ENCODE results near the gene TC2N. TPM values are rescaled to one million over a fixed set of nuclear protein-coding genes. Genes with fewer than 3 reads are reported as not detected.
A peak's percentile ranks its signal among the peaks of the same experiment; 100 is the strongest.

The TC2N gene
- polyA plus RNA-seq, 3 donors = 0.24 to 0.55 TPM; not detected in 1

DNA sequence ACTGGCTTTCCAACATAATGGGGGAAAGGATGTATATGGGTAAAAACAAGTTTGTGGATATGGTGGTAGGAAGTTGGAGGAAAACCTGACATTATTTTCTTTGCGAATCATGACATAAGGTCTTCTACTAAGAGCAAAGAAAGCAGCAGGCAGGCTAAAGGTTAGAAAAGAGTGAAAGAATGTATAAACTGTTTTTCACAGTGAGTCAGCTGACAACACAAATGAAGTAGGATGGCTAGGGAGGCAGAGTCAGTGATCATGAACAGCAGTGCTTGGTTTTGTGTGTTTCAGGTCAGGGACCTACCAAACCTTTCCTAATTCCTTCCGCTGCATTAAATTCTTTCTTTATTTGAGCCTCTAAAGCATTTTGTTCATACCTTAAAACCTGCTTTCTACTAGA lies 89.1 kb downstream of the TC2N start:
- Mint-ChIP-seq H3K27me3 (ENCODE audit: low read depth in 3 of 3) (peaks cover 0 to 3% (median 3%) of the 10 kb centered on the region in 3 donors), H3K36me3 (no peaks in the 10 kb centered on the region), H3K9me3 (peaks cover 0 to 2% (median 0%) of the 10 kb centered on the region in 7 donors), H3K4me1 (peaks cover 8% of the 10 kb centered on the region), H3K4me3 (no peak overlapping the region), H3K27ac (no peak overlapping the region)
- Histone ChIP-seq H3K36me3 (replicated peaks in 1 of 2; ENCODE audit: control insufficient read depth in 1 of 2, insufficient read depth in 2 of 2, low read length in 2 of 2) (no peaks in the 10 kb centered on the region), H3K9me3 (replicated peaks in 1 of 2; ENCODE audit: control insufficient read depth in 1 of 2, insufficient read depth in 1 of 2, low read length in 2 of 2) (no peaks in the 10 kb centered on the region), H3K79me2 (ENCODE audit: insufficient read depth, low read length) (no peaks in the 10 kb centered on the region), H3K4me3 (replicated peaks in 1 of 3; ENCODE audit: low read depth in 2 of 3, low read length in 3 of 3) (no peak overlapping the region), H3K27ac (ENCODE audit: low read depth in 1 of 2, low read length in 2 of 2) (no peak overlapping the region), H3K4me1 (ENCODE audit: control insufficient read depth in 1 of 2, insufficient read depth in 2 of 2, low read length in 2 of 2) (no peaks in the 10 kb centered on the region), H2AFZ (ENCODE audit: insufficient read depth, low read depth, low read length, poor library complexity, severe bottlenecking) (no peak overlapping the region), H3K9ac (ENCODE audit: insufficient read depth, low read length, poor library complexity, severe bottlenecking) (no peak overlapping the region), H3K4me2 (replicated peaks; ENCODE audit: extremely low read depth, low read length, poor library complexity, severe bottlenecking) (no peak overlapping the region), H4K20me1 (ENCODE audit: insufficient read depth, low read length) (no peaks in the 10 kb centered on the region), H3K27me3 (ENCODE audit: control insufficient read depth in 2 of 2, insufficient read depth in 2 of 2, low read length in 2 of 2) (no peaks in the 10 kb centered on the region)
- no peak for DNase-seq
- 100% methylated on average over 1 of the region's 2 CpGs for WGBS (ENCODE audit: insufficient coverage)
- intact Hi-C loops (cut with micrococcal nuclease) = no loop called here
- TF ChIP-seq, protein P1, sequence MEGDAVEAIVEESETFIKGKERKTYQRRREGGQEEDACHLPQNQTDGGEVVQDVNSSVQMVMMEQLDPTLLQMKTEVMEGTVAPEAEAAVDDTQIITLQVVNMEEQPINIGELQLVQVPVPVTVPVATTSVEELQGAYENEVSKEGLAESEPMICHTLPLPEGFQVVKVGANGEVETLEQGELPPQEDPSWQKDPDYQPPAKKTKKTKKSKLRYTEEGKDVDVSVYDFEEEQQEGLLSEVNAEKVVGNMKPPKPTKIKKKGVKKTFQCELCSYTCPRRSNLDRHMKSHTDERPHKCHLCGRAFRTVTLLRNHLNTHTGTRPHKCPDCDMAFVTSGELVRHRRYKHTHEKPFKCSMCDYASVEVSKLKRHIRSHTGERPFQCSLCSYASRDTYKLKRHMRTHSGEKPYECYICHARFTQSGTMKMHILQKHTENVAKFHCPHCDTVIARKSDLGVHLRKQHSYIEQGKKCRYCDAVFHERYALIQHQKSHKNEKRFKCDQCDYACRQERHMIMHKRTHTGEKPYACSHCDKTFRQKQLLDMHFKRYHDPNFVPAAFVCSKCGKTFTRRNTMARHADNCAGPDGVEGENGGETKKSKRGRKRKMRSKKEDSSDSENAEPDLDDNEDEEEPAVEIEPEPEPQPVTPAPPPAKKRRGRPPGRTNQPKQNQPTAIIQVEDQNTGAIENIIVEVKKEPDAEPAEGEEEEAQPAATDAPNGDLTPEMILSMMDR (IDR thresholded peaks at IDR 0.05) = no peak

DNA sequence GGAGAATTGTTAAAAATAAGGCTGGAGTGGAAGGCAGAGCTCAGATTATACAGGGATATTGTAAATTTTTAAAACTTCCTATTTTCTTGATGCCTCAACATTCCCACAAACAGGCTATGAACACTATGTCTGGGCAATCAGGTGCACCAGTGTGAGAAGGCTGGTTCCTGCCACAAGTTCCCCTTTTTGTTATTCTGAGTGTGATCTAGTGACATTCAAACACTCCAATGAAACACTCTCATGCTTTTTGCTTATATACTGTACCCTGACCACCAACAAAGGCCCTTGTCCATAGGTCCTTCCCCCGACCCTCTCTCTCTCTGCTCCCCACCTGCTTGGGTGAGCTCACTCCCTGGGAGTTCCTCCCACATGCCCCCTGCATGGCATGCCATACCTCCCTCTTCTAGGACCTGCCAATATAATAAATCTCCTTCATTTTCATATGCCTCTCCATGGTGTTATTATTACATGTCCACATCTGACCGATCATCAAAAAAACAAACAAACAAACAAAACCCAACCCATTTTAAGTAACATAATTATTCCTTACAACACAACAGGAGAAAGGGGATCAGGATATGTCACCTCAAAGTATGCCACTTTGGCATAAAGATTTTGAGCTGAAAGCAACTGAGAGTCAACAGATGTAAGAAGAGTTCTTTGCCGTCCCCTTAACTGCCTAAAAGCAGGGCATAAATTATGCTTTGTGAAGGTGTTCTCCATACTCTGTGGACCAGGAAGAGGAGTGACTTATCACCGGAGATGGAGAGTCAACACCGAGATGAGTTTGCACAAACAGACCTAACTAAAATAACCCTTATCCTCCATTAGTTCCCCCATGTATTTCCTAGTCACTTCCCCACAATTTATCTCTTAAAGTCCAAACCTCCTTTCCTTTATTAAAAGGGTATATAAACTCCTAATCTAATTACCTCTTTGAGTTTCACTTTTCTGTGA lies 92.9 kb downstream of the TC2N start:
- Mint-ChIP-seq H3K27ac (no peak overlapping the region), H3K27me3 (ENCODE audit: low read depth in 3 of 3) (peaks cover 0 to 5% (median 5%) of the 10 kb centered on the region in 3 donors), H3K36me3 (no peaks in the 10 kb centered on the region), H3K4me1 (peaks cover 8% of the 10 kb centered on the region), H3K4me3 (no peak overlapping the region), H3K9me3 (peaks cover 0 to 2% (median 0%) of the 10 kb centered on the region in 7 donors)
- Histone ChIP-seq H3K9ac (ENCODE audit: insufficient read depth, low read length, poor library complexity, severe bottlenecking) (no peak overlapping the region), H3K4me2 (replicated peaks; ENCODE audit: extremely low read depth, low read length, poor library complexity, severe bottlenecking) (no peak overlapping the region), H3K9me3 (replicated peaks in 1 of 2; ENCODE audit: control insufficient read depth in 1 of 2, insufficient read depth in 1 of 2, low read length in 2 of 2) (no peaks in the 10 kb centered on the region), H3K4me3 (replicated peaks in 1 of 3; ENCODE audit: low read depth in 2 of 3, low read length in 3 of 3) (no peak overlapping the region), H2AFZ (ENCODE audit: insufficient read depth, low read depth, low read length, poor library complexity, severe bottlenecking) (no peak overlapping the region), H3K79me2 (ENCODE audit: insufficient read depth, low read length) (no peaks in the 10 kb centered on the region), H4K20me1 (ENCODE audit: insufficient read depth, low read length) (no peaks in the 10 kb centered on the region), H3K27me3 (ENCODE audit: control insufficient read depth in 2 of 2, insufficient read depth in 2 of 2, low read length in 2 of 2) (no peaks in the 10 kb centered on the region), H3K27ac (ENCODE audit: low read depth in 1 of 2, low read length in 2 of 2) (no peak overlapping the region), H3K4me1 (ENCODE audit: control insufficient read depth in 1 of 2, insufficient read depth in 2 of 2, low read length in 2 of 2) (no peaks in the 10 kb centered on the region), H3K36me3 (replicated peaks in 1 of 2; ENCODE audit: control insufficient read depth in 1 of 2, insufficient read depth in 2 of 2, low read length in 2 of 2) (no peaks in the 10 kb centered on the region)
- peak in 1 of 3 donors; percentile 4 for DNase-seq
- intact Hi-C loops (cut with micrococcal nuclease) = no loop called here
- WGBS (ENCODE audit: insufficient coverage) = 0% methylated on average over 1 of the region's 5 CpGs
- TF ChIP-seq, protein P1 (IDR thresholded peaks at IDR 0.05) = no peak
